SK-N-SH treated with all-trans-retinoic acid at 6 μM for 48 hours (cell line): Measurements from ENCODE around the gene AOPEP.
"Not testable (repeated sequence)": the region's sequence is repeated elsewhere in the genome, so short reads cannot be mapped to it uniquely, and the experiment has no call there.

Experiments
- ATAC-seq: fragments of 200-7000 bp; cut with Tn5 transposase; 3 replicates; pipeline ENCODE4 v1.9.1; 2020; ENCODE audit warnings: mild to moderate bottlenecking, moderate library complexity
- ARNTL ChIP-seq: fragments of 450-650 bp; formaldehyde crosslinking; IDR thresholded peaks from 2 replicates; pipeline ENCODE4 v1.5.0; 2020; ENCODE audit warnings: low read depth, mild to moderate bottlenecking, moderate library complexity, borderline replicate concordance
- BACH2 ChIP-seq: fragments of 250-450 bp; sonication (Bioruptor Pico); IDR thresholded peaks from 2 replicates; pipeline ENCODE4 v1.9.0; 2021; ENCODE audit warnings: mild to moderate bottlenecking, borderline replicate concordance
- CSDC2 ChIP-seq: fragments of 250-450 bp; sonication (Bioruptor Pico); IDR thresholded peaks from 2 replicates; pipeline ENCODE4 v1.5.0; 2020; ENCODE audit warnings: mild to moderate bottlenecking, moderate library complexity
- ESRRG ChIP-seq: fragments of 250-450 bp; sonication (Bioruptor Pico); IDR thresholded peaks from 2 replicates; pipeline ENCODE4 v1.6.1; 2021; ENCODE audit warnings: mild to moderate bottlenecking
- GLIS3 ChIP-seq: fragments of 250-450 bp; sonication (Bioruptor Pico); IDR thresholded peaks from 2 replicates; pipeline ENCODE4 v1.5.0; 2020; ENCODE audit warnings: mild to moderate bottlenecking, moderate library complexity
- ISL1 ChIP-seq: fragments of 250-450 bp; sonication (Bioruptor Pico); IDR thresholded peaks from 2 replicates; pipeline ENCODE4 v2.1.2; 2022; ENCODE audit warnings: mild to moderate bottlenecking, moderate library complexity
- OSR1 ChIP-seq: fragments of 250-450 bp; sonication (Bioruptor Pico); IDR thresholded peaks from 2 replicates; pipeline ENCODE4 v1.8.0; 2022; ENCODE audit warnings: moderate library complexity, mild to moderate bottlenecking, inconsistent platforms
- PPARA ChIP-seq: fragments of 250-450 bp; sonication (Bioruptor Pico); IDR thresholded peaks from 2 replicates; pipeline ENCODE4 v1.5.0; 2020; ENCODE audit warnings: mild to moderate bottlenecking, borderline replicate concordance
- RARB ChIP-seq: fragments of 250-450 bp; sonication (Bioruptor Pico); IDR thresholded peaks from 2 replicates; pipeline ENCODE4 v1.8.0; 2021; ENCODE audit warnings: mild to moderate bottlenecking, moderate library complexity
- SNAI2 ChIP-seq: fragments of 250-450 bp; sonication (Bioruptor Pico); IDR thresholded peaks from 2 replicates; pipeline ENCODE4 v1.5.0; 2020; ENCODE audit warnings: mild to moderate bottlenecking, moderate library complexity
- TCF4 ChIP-seq: fragments of 250-450 bp; sonication (Bioruptor Pico); IDR thresholded peaks from 2 replicates; pipeline ENCODE4 v1.8.0; 2021; ENCODE audit warnings: mild to moderate bottlenecking, moderate library complexity, borderline replicate concordance
- TOX ChIP-seq: fragments of 250-450 bp; sonication (Bioruptor Pico); IDR thresholded peaks from 2 replicates; pipeline ENCODE4 v1.8.0; 2021; ENCODE audit warnings: mild to moderate bottlenecking, moderate library complexity, borderline replicate concordance
- ZC3H10 ChIP-seq: fragments of 250-450 bp; sonication (Bioruptor Pico); IDR thresholded peaks from 2 replicates; pipeline ENCODE4 v1.5.1; 2021; ENCODE audit warnings: mild to moderate bottlenecking, moderate library complexity
- ZFP3 ChIP-seq: fragments of 250-450 bp; sonication (Bioruptor Pico); IDR thresholded peaks from 2 replicates; pipeline ENCODE4 v1.5.0; 2020; ENCODE audit warnings: mild to moderate bottlenecking, moderate library complexity
- ZFP30 ChIP-seq: fragments of 450-650 bp; formaldehyde crosslinking; IDR thresholded peaks from 2 replicates; pipeline ENCODE4 v1.5.0; 2022; ENCODE audit warnings: mild to moderate bottlenecking, moderate library complexity
- ZNF565 ChIP-seq: fragments of 450-650 bp; formaldehyde crosslinking; conservative IDR thresholded peaks from 2 replicates; pipeline ENCODE4 v1.5.0; 2020; ENCODE audit warnings: low read depth, mild to moderate bottlenecking, moderate library complexity
- ZNF8 ChIP-seq: fragments of 450-650 bp; formaldehyde crosslinking; IDR thresholded peaks from 2 replicates; pipeline ENCODE4 v1.5.0; 2020; ENCODE audit warnings: mild to moderate bottlenecking, moderate library complexity
- TF ChIP-seq, protein P1 (sequence below): fragments of 250-450 bp; sonication (Bioruptor Pico); IDR thresholded peaks from 2 replicates; pipeline ENCODE4 v1.8.0; 2021; ENCODE audit warnings: low read depth, mild to moderate bottlenecking, moderate library complexity, borderline replicate concordance
- TF ChIP-seq, protein P2 (sequence below): fragments of 250-450 bp; sonication (Bioruptor Pico); IDR thresholded peaks from 2 replicates; pipeline ENCODE4 v1.5.0; 2020; ENCODE audit warnings: mild to moderate bottlenecking, moderate library complexity
- TF ChIP-seq, protein P3 (sequence below): fragments of 250-450 bp; sonication (Bioruptor Pico); IDR thresholded peaks from 2 replicates; pipeline ENCODE4 v1.5.1; 2020; ENCODE audit warnings: low read depth, mild to moderate bottlenecking, moderate library complexity
- TF ChIP-seq, protein P4 (sequence below): fragments of 250-450 bp; sonication (Bioruptor Pico); IDR thresholded peaks from 2 replicates; pipeline ENCODE4 v1.5.1; 2021; ENCODE audit warnings: mild to moderate bottlenecking, moderate library complexity
- TF ChIP-seq, protein P5 (sequence below): fragments of 250-450 bp; sonication (Bioruptor Pico); IDR thresholded peaks from 2 replicates; pipeline ENCODE4 v1.8.0; 2020; ENCODE audit warnings: mild to moderate bottlenecking, moderate library complexity, borderline replicate concordance

The AOPEP gene

DNA sequence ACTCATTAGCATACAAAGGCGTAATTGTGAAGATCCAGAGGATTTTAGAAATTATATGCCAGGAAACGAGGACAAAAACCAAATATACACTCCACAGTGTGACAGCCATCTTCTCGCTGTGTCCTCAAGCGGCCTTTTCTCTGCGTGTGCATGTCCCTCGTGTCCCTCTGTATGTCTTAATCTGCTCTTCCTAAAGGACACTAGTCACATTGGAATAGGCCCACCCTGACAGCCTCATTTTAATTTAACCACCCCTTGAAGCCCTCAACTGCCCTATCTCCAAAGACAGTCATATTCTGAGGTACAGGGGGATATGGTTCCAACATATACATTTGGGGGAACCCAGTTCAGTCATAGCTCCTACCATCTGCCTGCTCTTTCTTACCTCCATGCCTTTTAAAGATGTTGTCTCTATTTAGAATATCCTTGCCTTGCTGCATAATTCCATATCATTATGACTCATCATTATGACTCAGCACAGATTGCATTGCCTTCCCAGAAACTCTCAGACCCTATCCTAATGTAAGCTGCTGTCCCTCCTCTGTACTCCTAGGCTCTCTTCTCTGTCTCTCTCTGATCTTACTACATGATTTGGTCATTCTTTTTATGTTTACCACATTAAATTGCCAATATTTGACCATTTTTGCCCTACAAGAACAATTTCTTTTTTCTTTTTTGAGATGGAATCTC, 210.9 kb downstream of the AOPEP start:
- peak; percentile 94 for ATAC-seq
- TF ChIP-seq ZC3H10 (CRISPR knock-in tag), result 0 out of 2 replicates have a peak, but pooled peaks have one; percentile 6
- 0 out of 2 replicates have a peak, but pooled peaks have one; percentile 40 for TF ChIP-seq ISL1
- peak; percentile 56; the same call in 1 of the 2 replicates for TF ChIP-seq ZNF8 (CRISPR knock-in tag)
- peak; percentile 51 for TF ChIP-seq ZFP3
- TF ChIP-seq, protein P1, sequence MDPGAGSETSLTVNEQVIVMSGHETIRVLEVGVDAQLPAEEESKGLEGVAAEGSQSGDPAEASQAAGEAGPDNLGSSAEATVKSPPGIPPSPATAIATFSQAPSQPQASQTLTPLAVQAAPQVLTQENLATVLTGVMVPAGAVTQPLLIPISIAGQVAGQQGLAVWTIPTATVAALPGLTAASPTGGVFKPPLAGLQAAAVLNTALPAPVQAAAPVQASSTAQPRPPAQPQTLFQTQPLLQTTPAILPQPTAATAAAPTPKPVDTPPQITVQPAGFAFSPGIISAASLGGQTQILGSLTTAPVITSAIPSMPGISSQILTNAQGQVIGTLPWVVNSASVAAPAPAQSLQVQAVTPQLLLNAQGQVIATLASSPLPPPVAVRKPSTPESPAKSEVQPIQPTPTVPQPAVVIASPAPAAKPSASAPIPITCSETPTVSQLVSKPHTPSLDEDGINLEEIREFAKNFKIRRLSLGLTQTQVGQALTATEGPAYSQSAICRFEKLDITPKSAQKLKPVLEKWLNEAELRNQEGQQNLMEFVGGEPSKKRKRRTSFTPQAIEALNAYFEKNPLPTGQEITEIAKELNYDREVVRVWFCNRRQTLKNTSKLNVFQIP (CRISPR knock-in tag), result no peak

DNA sequence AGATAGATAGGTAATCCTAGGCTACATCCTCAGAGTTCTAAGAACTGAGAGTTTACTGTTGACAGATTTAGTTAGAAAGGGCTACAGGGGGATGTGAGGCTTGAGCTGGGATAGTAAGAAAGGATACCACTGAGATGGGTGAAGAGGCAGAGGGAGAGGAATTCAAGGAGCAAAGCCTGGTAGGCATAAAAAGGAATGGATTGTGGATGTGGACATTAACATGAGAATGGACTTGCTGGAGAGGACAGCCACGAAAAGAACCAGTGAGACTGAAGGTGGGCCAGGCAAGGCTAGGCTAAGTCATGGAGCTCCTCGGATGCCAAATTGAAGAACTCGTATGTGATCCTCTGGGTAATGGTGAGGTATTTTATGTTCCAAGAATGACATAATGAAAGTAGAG, 211.9 kb downstream of the AOPEP start:
- TF ChIP-seq CSDC2 (CRISPR knock-in tag) (no peak), ZFP30 (CRISPR knock-in tag) (no peak), TOX (CRISPR knock-in tag) (no peak), PPARA (no peak), ZFP3 (no peak), ZNF8 (CRISPR knock-in tag) (no peak), RARB (CRISPR knock-in tag) (no peak), ARNTL (CRISPR knock-in tag) (no peak), SNAI2 (no peak), ZC3H10 (CRISPR knock-in tag) (no peak), BACH2 (CRISPR knock-in tag) (no peak), TCF4 (CRISPR knock-in tag) (no peak)
- TF ChIP-seq, protein P2, sequence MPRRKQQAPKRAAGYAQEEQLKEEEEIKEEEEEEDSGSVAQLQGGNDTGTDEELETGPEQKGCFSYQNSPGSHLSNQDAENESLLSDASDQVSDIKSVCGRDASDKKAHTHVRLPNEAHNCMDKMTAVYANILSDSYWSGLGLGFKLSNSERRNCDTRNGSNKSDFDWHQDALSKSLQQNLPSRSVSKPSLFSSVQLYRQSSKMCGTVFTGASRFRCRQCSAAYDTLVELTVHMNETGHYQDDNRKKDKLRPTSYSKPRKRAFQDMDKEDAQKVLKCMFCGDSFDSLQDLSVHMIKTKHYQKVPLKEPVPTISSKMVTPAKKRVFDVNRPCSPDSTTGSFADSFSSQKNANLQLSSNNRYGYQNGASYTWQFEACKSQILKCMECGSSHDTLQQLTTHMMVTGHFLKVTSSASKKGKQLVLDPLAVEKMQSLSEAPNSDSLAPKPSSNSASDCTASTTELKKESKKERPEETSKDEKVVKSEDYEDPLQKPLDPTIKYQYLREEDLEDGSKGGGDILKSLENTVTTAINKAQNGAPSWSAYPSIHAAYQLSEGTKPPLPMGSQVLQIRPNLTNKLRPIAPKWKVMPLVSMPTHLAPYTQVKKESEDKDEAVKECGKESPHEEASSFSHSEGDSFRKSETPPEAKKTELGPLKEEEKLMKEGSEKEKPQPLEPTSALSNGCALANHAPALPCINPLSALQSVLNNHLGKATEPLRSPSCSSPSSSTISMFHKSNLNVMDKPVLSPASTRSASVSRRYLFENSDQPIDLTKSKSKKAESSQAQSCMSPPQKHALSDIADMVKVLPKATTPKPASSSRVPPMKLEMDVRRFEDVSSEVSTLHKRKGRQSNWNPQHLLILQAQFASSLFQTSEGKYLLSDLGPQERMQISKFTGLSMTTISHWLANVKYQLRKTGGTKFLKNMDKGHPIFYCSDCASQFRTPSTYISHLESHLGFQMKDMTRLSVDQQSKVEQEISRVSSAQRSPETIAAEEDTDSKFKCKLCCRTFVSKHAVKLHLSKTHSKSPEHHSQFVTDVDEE (CRISPR knock-in tag), result no peak
- TF ChIP-seq, protein P3, sequence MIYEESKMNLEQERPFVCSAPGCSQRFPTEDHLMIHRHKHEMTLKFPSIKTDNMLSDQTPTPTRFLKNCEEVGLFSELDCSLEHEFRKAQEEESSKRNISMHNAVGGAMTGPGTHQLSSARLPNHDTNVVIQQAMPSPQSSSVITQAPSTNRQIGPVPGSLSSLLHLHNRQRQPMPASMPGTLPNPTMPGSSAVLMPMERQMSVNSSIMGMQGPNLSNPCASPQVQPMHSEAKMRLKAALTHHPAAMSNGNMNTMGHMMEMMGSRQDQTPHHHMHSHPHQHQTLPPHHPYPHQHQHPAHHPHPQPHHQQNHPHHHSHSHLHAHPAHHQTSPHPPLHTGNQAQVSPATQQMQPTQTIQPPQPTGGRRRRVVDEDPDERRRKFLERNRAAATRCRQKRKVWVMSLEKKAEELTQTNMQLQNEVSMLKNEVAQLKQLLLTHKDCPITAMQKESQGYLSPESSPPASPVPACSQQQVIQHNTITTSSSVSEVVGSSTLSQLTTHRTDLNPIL, result no peak
- ATAC-seq, result no peak

DNA sequence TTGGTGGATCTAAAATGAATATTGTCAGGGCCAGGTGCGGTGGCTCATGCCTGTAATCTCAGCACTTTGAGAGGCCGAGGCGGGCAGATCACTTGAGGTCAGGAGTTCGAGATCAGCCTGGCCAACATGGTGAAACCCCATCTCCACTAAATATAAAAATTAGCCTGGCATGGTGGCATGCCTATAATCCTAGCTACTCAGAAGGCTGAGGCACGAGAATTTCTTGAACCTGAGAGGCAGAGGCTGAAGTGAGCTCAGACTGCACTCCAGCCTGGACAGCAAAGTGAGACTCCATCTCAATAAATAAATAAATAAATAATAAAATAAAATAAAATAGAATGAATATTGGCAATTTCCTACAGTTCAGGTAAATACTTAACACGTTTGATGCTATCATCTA, 213.8 kb downstream of the AOPEP start:
- ATAC-seq, result not testable (repeated sequence)

DNA sequence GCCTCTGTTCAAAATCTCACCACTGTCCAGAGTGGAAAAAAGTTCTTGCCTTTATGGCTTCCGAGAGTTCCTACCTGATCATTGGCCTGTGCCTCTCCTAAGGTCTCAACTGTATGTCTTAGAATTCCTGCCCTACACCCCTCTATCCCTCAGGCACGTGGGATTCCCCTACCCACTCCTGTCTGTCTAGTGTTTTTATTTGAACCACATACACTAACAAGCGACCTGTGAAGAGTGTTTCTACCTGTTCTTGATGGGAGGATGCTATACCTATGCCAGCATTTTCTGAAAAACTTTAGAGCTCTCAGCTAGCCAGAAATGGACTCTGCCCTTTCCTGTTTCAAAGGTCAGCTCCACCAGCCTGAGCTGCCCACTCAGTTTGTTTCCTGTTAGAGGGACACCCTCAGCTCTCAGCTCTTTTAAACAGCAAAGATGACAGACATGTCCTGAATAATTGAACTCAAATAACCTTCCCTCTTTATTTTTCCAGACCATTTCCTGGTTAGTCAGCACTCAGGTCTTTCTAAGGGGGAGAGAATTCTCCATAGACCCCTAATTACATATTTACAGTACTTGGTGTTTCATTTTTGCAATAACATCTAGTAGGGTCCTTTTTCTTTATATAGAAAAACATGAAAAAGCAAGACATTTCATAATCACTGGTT, 214.8 kb downstream of the AOPEP start:
- peak; percentile 9; the same call in 2 of the 3 replicates for ATAC-seq
- no peak for TF ChIP-seq ZC3H10 (CRISPR knock-in tag)
- TF ChIP-seq ISL1, result no peak
- TF ChIP-seq OSR1 (CRISPR knock-in tag), result no peak
- TF ChIP-seq ESRRG (CRISPR knock-in tag), result no peak
- TF ChIP-seq GLIS3 (CRISPR knock-in tag), result no peak
- TF ChIP-seq, protein P4, sequence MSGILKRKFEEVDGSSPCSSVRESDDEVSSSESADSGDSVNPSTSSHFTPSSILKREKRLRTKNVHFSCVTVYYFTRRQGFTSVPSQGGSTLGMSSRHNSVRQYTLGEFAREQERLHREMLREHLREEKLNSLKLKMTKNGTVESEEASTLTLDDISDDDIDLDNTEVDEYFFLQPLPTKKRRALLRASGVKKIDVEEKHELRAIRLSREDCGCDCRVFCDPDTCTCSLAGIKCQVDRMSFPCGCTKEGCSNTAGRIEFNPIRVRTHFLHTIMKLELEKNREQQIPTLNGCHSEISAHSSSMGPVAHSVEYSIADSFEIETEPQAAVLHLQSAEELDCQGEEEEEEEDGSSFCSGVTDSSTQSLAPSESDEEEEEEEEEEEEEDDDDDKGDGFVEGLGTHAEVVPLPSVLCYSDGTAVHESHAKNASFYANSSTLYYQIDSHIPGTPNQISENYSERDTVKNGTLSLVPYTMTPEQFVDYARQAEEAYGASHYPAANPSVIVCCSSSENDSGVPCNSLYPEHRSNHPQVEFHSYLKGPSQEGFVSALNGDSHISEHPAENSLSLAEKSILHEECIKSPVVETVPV (CRISPR knock-in tag), result no peak
- no peak for TF ChIP-seq BACH2 (CRISPR knock-in tag)
- TF ChIP-seq ZNF565 (CRISPR knock-in tag), result no peak
- TF ChIP-seq PPARA, result no peak
- TF ChIP-seq, protein P5, sequence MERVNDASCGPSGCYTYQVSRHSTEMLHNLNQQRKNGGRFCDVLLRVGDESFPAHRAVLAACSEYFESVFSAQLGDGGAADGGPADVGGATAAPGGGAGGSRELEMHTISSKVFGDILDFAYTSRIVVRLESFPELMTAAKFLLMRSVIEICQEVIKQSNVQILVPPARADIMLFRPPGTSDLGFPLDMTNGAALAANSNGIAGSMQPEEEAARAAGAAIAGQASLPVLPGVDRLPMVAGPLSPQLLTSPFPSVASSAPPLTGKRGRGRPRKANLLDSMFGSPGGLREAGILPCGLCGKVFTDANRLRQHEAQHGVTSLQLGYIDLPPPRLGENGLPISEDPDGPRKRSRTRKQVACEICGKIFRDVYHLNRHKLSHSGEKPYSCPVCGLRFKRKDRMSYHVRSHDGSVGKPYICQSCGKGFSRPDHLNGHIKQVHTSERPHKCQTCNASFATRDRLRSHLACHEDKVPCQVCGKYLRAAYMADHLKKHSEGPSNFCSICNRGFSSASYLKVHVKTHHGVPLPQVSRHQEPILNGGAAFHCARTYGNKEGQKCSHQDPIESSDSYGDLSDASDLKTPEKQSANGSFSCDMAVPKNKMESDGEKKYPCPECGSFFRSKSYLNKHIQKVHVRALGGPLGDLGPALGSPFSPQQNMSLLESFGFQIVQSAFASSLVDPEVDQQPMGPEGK (CRISPR knock-in tag), result no peak
- TF ChIP-seq CSDC2 (CRISPR knock-in tag), result no peak
- TF ChIP-seq TCF4 (CRISPR knock-in tag), result no peak
- TF ChIP-seq, all 23 proteins: peak for 0
